WI38 (cell line): Measurements from ENCODE around the gene HDAC4.

Experiments used
- H3K4me3 ChIP-seq: 2 replicates; pipeline ENCODE4 v1.5.1; 2011; ENCODE audit warnings: low read depth, mild to moderate bottlenecking, control low read depth, low read length
- TF ChIP-seq, protein P1 (sequence below): IDR thresholded peaks from 2 replicates; pipeline ENCODE4 v1.5.1; 2012; ENCODE audit warnings: low read depth, mild to moderate bottlenecking, control low read depth, low read length

Gene HDAC4

DNA sequence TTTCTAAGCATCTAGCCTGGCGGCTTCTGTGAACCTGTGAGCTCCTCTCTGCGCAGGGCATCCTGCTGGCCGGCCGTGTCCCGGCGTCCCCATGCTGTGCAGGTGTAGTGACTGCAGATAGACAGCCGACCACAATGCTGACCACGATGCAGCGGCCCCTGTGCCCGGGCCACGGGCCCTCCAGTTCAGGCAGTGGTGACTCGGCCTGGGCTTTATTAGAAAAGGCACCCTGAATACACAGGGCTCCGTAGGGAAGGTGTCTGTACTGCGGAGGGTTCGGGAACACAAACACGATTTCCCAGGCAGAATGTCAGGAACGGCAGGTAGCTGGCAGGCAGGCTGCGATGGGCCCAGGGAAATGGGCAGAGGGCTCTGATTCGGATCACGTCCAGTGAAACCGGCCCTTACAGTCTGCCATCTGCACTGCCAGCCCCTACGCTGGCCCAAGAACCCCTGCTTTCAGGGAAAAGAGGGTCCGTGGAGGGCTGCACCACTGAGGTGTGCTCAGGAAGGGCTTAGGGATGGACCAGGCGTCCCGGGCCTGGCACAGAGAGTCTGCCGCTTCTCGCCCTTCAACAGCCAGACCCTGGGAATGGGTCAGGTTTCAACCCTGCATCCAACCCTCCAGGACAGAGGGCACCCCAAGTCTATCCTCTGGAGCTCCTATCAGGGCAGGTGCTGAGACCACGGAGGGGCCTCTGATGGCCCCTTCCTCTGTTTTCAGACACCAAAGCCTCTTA is 196.5 kb downstream of the HDAC4 start:
- H3K4me3 ChIP-seq: no peak overlapping the region
- TF ChIP-seq, protein P1, sequence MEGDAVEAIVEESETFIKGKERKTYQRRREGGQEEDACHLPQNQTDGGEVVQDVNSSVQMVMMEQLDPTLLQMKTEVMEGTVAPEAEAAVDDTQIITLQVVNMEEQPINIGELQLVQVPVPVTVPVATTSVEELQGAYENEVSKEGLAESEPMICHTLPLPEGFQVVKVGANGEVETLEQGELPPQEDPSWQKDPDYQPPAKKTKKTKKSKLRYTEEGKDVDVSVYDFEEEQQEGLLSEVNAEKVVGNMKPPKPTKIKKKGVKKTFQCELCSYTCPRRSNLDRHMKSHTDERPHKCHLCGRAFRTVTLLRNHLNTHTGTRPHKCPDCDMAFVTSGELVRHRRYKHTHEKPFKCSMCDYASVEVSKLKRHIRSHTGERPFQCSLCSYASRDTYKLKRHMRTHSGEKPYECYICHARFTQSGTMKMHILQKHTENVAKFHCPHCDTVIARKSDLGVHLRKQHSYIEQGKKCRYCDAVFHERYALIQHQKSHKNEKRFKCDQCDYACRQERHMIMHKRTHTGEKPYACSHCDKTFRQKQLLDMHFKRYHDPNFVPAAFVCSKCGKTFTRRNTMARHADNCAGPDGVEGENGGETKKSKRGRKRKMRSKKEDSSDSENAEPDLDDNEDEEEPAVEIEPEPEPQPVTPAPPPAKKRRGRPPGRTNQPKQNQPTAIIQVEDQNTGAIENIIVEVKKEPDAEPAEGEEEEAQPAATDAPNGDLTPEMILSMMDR: no peak

DNA sequence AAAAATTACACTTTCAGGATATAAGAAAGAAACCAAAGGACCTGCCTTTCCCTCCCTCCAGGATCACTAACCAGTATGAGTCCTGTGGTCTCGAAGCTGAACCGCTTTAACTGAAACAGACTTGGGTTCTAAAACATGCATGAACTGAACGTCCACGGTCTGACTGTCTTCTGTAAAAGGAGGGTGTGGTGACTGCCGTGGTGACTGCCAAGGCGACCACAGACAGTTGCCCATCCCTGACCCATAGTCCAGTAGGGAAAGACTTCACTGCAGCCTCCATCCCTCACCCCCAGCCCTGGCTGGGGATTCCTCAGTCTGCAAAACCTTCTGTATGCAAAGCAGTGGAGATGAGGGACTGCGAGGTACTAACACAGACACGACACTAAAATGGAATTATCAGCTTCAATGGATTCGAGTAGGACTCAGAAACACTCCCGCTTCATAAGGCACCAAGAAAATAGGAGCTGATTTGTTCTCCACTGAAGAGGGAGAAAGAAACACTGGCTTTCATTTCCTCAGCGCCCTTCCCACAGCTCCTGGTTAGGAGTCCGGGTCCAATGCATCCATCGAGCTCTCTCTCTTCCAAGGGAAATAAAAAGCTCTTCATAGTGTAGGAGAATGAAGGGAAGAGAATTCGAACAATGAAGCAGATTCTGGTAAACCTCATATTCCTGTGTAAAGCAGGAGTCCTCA is 197.2 kb downstream of the HDAC4 start:
- TF ChIP-seq, protein P1: no peak
- no peak overlapping the region for H3K4me3 ChIP-seq

DNA sequence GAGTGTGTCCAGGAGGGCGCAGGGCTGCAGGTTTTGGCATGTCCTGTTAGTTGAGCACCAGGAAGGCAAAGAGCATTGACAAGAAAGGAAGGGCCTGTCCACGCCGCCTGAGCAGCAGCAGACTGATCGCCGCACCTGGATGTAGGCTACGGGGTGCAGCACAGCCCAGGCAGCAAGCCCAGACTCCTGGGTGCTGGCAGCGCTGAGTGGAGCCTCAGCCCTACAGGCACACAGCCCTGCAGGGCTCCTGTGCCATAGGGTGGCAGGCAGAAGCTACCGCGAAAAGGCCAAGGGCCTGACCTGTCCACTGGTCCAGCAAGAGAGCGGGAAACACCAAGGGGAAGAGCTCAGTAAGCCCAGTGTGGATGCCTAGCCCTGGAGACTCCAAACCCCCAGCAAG is 198.0 kb downstream of the HDAC4 start:
- H3K4me3 ChIP-seq: no peak overlapping the region
- TF ChIP-seq, protein P1: no peak

DNA sequence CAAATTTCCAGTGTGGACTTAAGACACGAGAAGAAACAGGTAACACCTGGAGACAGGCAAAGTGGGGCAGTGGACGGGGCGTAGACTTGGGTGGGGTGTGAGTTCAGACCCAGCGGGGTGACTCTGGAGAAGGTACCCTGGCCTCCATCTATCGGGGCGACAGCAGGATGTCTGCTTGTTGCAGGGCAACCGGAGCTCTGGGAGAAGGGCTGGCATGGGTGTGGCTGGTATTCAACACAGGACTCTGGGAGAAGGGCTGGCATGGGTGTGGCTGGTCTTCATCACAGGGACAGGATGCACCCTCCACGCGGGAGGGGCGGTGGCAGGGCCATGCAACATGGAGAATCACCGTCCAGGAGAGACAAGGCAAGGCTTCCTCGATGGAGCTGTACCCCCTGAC is 198.5 kb downstream of the HDAC4 start:
- H3K4me3 ChIP-seq: no peak overlapping the region
- TF ChIP-seq, protein P1: no peak

DNA sequence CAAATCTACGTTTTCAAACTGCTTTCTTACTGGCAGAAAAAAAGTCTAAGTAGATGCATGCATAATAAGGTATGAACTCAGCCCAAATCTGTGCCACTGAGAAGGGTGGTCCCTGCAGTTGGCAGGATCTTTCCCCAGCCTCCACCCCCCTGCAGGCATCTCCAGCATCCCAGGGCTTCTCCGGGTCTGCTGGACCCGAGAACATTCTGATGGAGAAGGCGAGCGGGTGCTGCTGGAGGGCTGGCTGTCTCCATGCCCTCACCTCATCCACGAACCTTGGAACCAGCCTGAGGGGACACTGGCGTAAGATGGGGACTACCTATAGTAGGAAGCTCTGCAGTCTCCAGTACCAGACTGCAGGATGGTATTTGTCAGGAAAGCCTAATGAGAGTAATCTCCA is 198.9 kb downstream of the HDAC4 start:
- TF ChIP-seq, protein P1: no peak
- H3K4me3 ChIP-seq: no peak overlapping the region

DNA sequence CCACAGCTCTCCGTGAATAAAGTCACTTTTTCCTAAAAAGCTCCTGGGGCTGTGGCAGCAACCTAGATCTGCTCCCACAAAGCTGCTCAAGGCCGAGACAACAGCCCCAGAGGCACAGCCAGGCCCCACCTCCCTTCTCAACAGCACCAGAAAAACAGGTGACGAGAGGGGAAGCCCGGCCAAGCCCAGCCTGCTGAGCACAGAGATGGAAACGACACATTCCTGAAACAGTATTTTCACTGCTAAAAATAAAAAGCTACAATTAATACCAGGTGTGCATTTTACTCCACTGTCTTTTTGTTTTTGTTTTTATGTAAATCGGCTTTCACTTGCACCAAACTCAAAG is 199.3 kb downstream of the HDAC4 start:
- TF ChIP-seq, protein P1: no peak
- H3K4me3 ChIP-seq: no peak overlapping the region
